Stimulated activated CD4-positive, alpha-beta T cell treated with anti-CD3 and anti-CD28 coated beads, TNF-alpha, amount 100 ng/mL, for 1 hour (primary cell): ENCODE data around the gene EFCAB5.

Source experiments
- DNase-seq, 3 donors: peaks; one replicate each; pipeline ENCODE4 v3.0.0-alpha.2; 2020; ENCODE audit warnings: low read depth in 3 of 3, low spot score in 1 of 3

Gene EFCAB5

DNA sequence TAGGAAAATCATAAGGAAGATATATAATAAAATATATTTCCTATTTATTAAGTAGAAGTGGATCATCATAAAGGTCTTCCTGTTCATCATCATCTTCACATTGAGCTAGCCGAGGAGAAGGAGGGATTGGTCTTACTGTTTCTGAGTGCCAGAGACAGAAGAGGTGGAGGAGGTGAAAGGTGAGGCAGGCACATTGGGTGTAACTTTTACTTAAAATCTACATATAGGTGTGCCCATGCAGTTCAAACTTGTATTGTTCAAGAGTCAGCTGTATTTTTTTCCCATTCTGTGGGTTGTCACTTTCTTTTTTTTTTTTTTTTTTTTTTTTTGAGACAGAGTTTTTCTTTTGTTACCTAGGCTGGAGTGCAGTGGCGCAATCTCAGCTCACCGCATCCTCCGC is 210.0 kb downstream of the EFCAB5 start:
- no peak for DNase-seq

DNA sequence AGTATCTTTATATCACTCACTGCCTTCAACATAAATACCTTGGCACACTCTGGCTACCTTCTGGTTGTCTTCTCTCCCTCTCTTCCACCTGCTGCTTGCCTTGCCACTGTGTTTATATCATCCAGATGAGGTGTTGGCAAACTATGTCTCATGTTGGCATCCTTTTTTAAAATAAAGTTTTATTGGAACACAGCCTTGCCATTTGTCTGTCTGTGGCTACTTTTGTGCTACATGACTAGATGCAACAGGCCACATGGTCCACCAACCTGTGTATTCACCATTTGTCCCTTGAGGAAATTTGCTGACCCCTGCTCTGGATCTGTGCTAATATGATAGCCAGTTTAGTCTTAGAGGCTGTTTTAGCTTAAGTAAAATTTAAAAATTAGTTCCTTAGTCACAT is 212.0 kb downstream of the EFCAB5 start:
- DNase-seq, result no peak

GRCh38 chr17:30155389-30155788 is 214.0 kb downstream of the EFCAB5 start:
- no peak for DNase-seq
